Astrocyte (in vitro differentiated cells and primary cell): ENCODE results near the gene DLGAP3.

Experiments
- CTCF ChIP-seq: IDR thresholded peaks from 2 replicates; pipeline ENCODE4 v1.5.1; 2011; ENCODE audit warnings: low read depth, mild to moderate bottlenecking, inconsistent platforms, low read length, moderate library complexity; ENCODE audit not compliant: insufficient read depth
- EZH2 ChIP-seq: IDR thresholded peaks from 2 replicates; pipeline ENCODE4 v1.6.1; 2012; ENCODE audit warnings: mild to moderate bottlenecking, low read length, inconsistent platforms; ENCODE audit not compliant: insufficient read depth

GRCh38 chr1:34879230-34879629 lies 50.2 kb downstream of the DLGAP3 start:
- TF ChIP-seq CTCF, result no peak
- TF ChIP-seq EZH2, result no peak
